Upper lobe of left lung (tissue), 4 donors: ENCODE data around the gene GRIN1.

Experiments used
- CTCF ChIP-seq, 6 experiments: fragments of 450-650 bp in 4 of 6; fragments of 200-600 bp in 2 of 6; sonication (generic) in 2 of 6; IDR thresholded peaks; one replicate each; pipeline ENCODE4 v1.5.1; 2016 to 2019; ENCODE audit warnings: antibody characterized with exemption in 6 of 6
- POLR2A ChIP-seq, 4 donors: fragments of 450-650 bp; IDR thresholded peaks; one replicate each; pipeline ENCODE4 v1.5.1; 2016 to 2017; ENCODE audit warnings: antibody characterized with exemption in 4 of 4, mild to moderate bottlenecking in 2 of 4
- POLR2AphosphoS5 ChIP-seq, 2 donors: sonication (generic); formaldehyde crosslinking; IDR thresholded peaks; one replicate each; pipeline ENCODE4 v1.5.1; 2017; ENCODE audit warnings: antibody characterized with exemption in 2 of 2

GRCh38 chr9:137127301-137128157 lies 11.4 kb upstream of the GRIN1 start:
- no peak for TF ChIP-seq POLR2A (IDR thresholded peaks at IDR 0.05)
- TF ChIP-seq CTCF (IDR thresholded peaks at IDR 0.05): peak in 1 of 6 experiments; percentile 5
- TF ChIP-seq POLR2AphosphoS5 (IDR thresholded peaks at IDR 0.05): peak in 1 of 2 donors; percentile 12
